HepG2 (cell line): Measurements from ENCODE around the gene SELENOS.

Experiments used
- CTCF ChIP-seq: sonication (generic); formaldehyde crosslinking; IDR thresholded peaks from 2 replicates; pipeline ENCODE4 v1.5.0; 2020; ENCODE audit warnings: mild to moderate bottlenecking, missing genetic modification reagents, moderate library complexity
- EZH2 ChIP-seq: conservative IDR thresholded peaks from 2 replicates; pipeline ENCODE4 v1.6.1; 2012; ENCODE audit warnings: mild to moderate bottlenecking, low read depth, low read length, moderate library complexity
- POLR2AphosphoS5 ChIP-seq: IDR thresholded peaks from 2 replicates; pipeline ENCODE4 v1.6.1; 2012; ENCODE audit warnings: low read depth, low read length
- TAF1 ChIP-seq: sonication (generic); formaldehyde crosslinking; IDR thresholded peaks from 2 replicates; pipeline ENCODE4 v1.4.0; 2020; ENCODE audit warnings: missing genetic modification reagents
- ZSCAN20 ChIP-seq: sonication (generic); formaldehyde crosslinking; IDR thresholded peaks from 2 replicates; pipeline ENCODE4 v1.4.0; 2020; ENCODE audit warnings: missing genetic modification reagents, mild to moderate bottlenecking, borderline replicate concordance

GRCh38 chr15:101322016-101322695 is 44.9 kb upstream of the SELENOS start:
- TF ChIP-seq EZH2 (no peak), ZSCAN20 (CRISPR knock-in tag) (no peak), TAF1 (no peak), POLR2AphosphoS5 (no peak), CTCF (CRISPR knock-in tag) (no peak)
